ENCODE measurements around the gene GID4. TPM values are rescaled to one million over a fixed set of nuclear protein-coding genes. Genes with fewer than 3 reads are reported as not detected.

Gene GID4
- total RNA-seq, 1 donor from 2014 or later = 12.4 TPM

DNA sequence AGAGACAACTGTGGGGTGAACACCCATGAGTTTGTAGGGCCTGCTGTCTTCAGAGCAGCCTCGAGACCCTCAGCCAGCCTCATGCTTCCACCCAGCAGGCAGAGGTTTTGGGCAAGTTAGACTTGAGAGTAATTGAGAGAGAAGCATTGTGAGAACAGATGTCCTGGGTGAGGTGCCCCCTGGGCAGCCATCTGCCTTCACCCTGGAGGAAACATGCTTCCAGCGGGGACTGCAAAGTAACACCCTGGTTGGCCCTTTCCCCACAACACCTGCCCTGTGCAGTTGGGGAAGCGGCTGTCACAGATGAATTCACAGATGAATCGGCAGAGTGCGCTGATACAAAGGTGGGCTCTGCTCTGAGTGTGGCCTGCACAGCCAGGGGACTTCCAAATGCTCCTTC, 23.6 kb upstream of the GID4 start:
- no peak for DNase-seq (ENCODE audit: extremely low read depth, low read depth, low spot score)

GRCh38 chr17:18016426-18016825, 22.8 kb upstream of the GID4 start:
- DNase-seq (ENCODE audit: extremely low read depth, low read depth, low spot score) = no peak

DNA sequence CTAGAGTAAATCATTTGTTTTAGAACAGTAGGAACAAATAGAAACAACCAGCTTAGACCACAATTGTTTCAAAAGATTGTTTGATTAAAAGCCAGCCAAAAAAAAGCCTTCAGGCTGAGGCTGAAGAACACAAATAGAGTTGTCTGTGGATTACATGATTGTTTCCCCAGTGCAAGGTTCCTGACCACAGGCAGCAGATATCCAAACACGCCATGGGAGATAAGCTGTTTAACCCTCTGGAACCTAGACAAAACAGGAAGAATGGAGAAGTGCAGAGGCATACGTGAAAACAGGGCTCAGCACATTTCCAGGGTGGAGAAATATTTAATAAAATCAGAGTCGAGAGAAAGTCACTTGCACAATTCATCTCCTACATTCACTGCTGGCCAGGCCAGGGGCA, 21.2 kb upstream of the GID4 start:
- DNase-seq (ENCODE audit: extremely low read depth, low read depth, low spot score) = no peak

DNA sequence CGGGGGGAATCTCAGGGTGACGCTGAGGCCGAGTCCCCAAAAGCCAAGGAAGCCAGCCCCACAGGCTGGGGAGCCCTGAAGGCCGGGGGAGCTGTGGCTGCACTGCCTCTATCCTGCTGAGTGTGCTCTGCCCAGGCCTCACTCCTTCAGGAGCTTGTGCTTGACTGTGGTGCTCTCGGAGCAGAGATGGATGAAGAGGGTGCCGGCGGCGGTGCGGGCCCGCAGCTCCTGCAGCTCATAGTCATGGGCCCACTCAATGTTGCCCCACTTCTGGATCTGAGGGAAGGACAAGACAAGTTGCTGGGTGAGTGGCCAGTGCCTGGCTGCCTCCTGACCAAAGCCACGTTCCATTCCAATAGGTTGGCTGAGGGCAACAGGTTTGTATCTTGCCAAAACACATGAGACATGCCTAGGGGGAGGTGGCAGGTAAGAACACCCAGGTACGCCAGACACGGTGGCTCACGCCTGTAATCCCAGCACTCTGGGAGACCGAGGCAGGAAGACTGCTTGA, 20.7 kb upstream of the GID4 start:
- DNase-seq (ENCODE audit: extremely low read depth, low read depth, low spot score) = no peak

- DNase-seq (ENCODE audit: extremely low read depth, low read depth, low spot score) = no peak
Measured at GRCh38 chr17:18019838-18020154, 19.4 kb upstream of the GID4 start.

DNA sequence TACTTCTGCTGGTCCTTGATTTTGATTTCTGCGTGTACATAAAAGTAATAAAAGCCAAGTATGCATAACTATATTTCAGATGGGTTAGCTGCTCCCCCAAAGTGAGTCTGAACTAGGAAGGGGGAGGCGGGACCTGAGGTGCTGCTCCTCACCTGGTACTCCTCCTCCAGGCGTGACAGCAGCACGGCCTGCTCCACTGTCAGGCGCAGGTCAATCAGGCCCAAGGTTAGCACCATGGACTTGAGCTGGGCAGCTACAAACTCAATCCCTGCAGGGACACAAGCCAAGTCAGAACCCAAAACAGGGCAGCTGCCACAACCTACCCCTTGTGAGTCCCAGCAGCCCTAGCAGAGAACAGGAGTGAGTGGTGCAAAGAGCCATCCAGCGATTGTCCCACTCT, 18.2 kb upstream of the GID4 start:
- no peak for DNase-seq (ENCODE audit: extremely low read depth, low read depth, low spot score)

DNA sequence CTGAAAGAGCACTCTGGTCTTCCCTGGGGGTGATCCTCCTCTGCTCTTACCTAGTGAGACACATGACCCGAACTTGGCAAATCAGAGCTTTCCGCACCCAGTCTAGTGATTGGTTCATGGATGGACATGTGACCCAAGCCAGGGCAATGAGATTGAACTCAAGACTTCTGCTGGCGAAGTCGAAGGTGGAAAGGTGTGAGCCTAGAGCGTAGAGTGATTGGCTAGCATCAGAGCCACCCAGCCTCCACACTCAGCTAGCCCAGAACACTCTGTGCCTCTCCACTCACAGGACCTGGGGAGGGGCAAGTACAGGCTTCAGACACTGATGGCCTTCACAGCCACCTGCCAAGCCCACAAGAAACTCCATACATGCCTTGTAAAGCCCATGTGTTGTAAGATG, 17.8 kb upstream of the GID4 start:
- no peak for DNase-seq (ENCODE audit: extremely low read depth, low read depth, low spot score)

- no peak for DNase-seq (ENCODE audit: extremely low read depth, low read depth, low spot score)
Measured at GRCh38 chr17:18025241-18025944, 13.8 kb upstream of the GID4 start.

GRCh38 chr17:18025945-18026776, 13.0 kb upstream of the GID4 start:
- DNase-seq (ENCODE audit: extremely low read depth, low read depth, low spot score) = no peak

DNA sequence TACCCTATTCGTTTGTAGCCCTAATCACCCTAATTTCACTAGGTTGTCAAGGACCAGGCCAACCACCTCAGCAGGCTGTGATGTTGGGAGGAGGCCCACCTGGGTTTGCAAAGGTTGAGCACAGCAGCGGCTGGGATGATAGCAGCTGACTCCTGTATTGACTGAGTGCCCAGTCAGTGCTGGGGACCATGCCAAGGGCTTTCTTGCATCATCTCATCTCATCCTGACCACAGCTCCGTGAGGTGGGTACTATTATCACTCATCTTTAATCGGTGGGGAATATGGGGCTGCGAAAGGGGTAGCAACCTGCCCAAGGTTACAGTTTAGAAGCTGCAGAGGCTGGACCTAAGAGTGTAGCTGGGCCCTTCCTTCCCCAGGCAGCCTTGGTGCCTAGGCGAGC, 11.9 kb upstream of the GID4 start:
- DNase-seq (ENCODE audit: extremely low read depth, low read depth, low spot score) = no peak

- no peak for DNase-seq (ENCODE audit: extremely low read depth, low read depth, low spot score)
Measured at GRCh38 chr17:18028114-18028951, 10.9 kb upstream of the GID4 start.

DNA sequence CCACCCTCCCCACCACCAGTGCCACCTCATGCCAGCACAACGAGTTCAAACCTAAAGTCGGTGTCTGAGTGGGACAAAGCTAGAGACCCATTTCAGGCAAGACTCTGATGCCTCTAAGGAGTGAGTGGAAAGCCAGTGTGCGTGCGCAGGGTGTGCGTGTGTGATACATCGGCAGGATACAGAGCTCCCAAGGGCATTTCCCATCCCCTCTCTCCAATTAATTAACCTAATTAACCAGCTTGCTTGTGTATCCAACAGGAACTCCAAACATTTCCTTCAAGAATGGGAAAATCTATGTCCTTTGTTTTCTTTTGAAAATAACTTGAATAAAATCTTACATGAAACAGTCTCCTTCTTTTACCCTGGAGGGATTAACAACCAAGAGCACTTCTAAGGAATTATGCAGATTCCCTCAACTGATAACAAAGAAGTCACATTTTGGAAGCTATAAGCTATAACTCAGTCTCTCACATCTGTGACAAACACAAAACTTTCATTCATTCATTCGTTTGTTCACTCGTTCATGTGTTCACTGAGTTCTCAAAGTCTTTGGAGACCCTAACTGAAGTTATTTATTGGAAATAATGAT, 10.2 kb upstream of the GID4 start:
- DNase-seq (ENCODE audit: extremely low read depth, low read depth, low spot score) = no peak

- no peak for DNase-seq (ENCODE audit: extremely low read depth, low read depth, low spot score)
Measured at GRCh38 chr17:18031955-18032354, 7.3 kb upstream of the GID4 start.

- DNase-seq (ENCODE audit: extremely low read depth, low read depth, low spot score) = peak; percentile 75
Measured at GRCh38 chr17:18033442-18034099, 5.6 kb upstream of the GID4 start.

DNA sequence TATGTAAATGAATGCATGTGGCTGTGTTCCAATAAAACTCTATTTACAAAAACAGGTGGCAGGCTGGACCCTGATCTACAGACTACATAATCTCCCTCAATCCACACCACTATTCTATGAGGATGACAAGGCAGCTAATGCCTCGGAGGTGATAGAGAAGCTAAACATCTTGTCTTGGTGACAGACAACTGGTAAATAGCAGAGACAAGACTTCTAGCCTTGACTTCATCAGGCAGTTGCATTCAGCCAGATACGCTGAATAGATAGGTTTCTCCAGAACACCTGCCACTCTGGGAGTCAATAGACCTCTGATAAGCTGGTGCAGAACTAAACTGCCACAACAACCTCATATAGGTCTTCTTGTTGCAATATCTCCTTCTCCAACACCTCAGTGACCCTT, 3.5 kb upstream of the GID4 start:
- DNase-seq (ENCODE audit: extremely low read depth, low read depth, low spot score) = no peak

- DNase-seq (ENCODE audit: extremely low read depth, low read depth, low spot score) = no peak
Measured at GRCh38 chr17:18037486-18037885, 1.7 kb upstream of the GID4 start.

DNA sequence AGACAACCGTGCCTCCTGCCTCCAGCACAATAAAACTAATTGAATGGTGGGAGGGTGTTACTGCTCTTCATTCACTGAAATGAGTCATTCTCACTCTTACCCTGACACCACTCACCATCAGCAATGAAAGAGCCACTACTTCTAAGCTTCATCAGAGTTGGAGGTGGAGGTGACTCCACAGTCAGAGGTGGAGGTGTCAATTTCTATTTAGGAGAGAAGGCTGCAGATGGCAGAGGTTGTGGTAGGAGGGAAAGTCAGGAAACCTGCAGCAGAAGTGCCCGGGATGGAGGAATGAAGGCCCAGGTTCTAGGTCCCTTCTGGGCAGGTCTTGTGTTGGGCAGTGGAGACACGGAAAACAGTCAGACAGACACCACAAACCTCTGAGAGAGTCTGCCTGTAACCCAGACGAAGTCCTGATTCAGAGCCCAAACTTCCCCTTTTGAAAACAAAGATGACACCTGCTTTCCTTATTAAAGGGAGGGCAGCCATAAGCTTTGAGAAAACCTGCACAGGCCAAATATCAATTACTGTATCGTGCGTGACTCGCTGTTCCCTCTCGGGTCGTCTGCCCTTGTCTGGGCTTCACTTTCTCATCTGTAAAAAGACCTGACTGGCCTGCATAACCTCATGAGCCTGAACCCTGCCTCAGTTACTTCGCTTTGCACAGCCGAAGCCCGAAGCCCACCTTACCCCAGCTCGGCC, 908 bp upstream of the GID4 start:
- DNase-seq (ENCODE audit: extremely low read depth, low read depth, low spot score) = no peak

DNA sequence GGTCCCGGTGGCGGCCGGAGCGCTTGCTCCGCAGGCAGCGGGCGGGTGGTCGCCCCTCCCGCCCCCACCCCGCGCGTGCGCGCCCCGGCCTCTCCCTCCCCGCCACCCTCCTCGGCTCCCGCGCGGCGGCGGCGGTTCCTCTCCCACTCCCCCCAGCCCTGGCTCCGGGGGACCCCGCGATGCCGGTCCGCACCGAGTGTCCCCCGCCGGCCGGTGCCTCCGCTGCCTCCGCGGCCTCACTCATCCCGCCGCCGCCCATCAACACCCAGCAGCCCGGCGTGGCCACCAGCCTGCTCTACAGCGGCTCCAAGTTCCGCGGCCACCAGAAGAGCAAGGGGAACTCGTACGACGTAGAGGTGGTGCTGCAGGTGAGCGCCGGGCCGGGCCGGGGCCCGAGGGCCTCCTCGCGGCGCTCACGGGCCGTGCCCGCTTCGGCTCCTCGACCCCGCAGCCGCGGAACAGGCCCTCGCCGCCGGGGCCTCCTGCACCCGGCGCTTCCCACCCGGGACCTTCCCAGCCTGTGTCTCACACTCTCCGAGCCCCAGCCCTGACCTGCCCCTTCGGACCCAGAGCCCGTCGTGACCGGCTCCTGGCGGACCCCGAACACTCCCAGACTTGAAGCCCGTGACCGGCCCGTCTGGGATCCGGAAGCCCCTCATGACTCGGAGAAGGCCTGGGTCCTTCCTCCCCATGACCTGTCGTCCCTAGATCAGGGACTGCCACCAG, 490 bp downstream of the GID4 start:
- no peak for DNase-seq (ENCODE audit: extremely low read depth, low read depth, low spot score)

GRCh38 chr17:18040261-18040858, 1.2 kb downstream of the GID4 start:
- no peak for DNase-seq (ENCODE audit: extremely low read depth, low read depth, low spot score)
